HG03060 (cell line): Measurements from ENCODE around the gene MFAP5.
"Not testable (repeated sequence)": the region's sequence is repeated elsewhere in the genome, so short reads cannot be mapped to it uniquely, and the experiment has no call there.

Experiments
- ATAC-seq: cut with Tn5 transposase; IDR thresholded peaks from one replicate; pipeline ENCODE4 v1.9.1; 2021; ENCODE audit warnings: low read depth, moderate number of reproducible peaks; ENCODE audit not compliant: unreplicated experiment

The MFAP5 gene

GRCh38 chr12:8635342-8636006 is 27.2 kb downstream of the MFAP5 start:
- ATAC-seq, result not testable (repeated sequence)

GRCh38 chr12:8630131-8630530 is 32.5 kb downstream of the MFAP5 start:
- ATAC-seq, result no peak

GRCh38 chr12:8629486-8630033 is 33.1 kb downstream of the MFAP5 start:
- ATAC-seq, result peak; percentile 96

GRCh38 chr12:8628731-8629130 is 33.9 kb downstream of the MFAP5 start:
- no peak for ATAC-seq

GRCh38 chr12:8624750-8625149 is 37.9 kb downstream of the MFAP5 start:
- not testable (repeated sequence) for ATAC-seq

GRCh38 chr12:8622646-8623045 is 40.0 kb downstream of the MFAP5 start:
- no peak for ATAC-seq

GRCh38 chr12:8615206-8615605 is 47.4 kb downstream of the MFAP5 start:
- no peak for ATAC-seq

- ATAC-seq, result not testable (repeated sequence)
Observed at GRCh38 chr12:8613881-8614280, 48.7 kb downstream of the MFAP5 start.

- ATAC-seq, result no peak
Observed at GRCh38 chr12:8612629-8613028, 50.0 kb downstream of the MFAP5 start, which contains the start of gene AICDA. TSS of gene AICDA (minus strand) at chr12:8612859. CDS start at chr12:8612767, 92 bp downstream.

GRCh38 chr12:8609061-8609570 is 53.5 kb downstream of the MFAP5 start:
- ATAC-seq, result no peak

- no peak for ATAC-seq
Observed at GRCh38 chr12:8606890-8607289, 55.7 kb downstream of the MFAP5 start.

GRCh38 chr12:8605057-8605456 is 57.6 kb downstream of the MFAP5 start:
- ATAC-seq, result no peak

- no peak for ATAC-seq
Observed at GRCh38 chr12:8603856-8604255, 58.8 kb downstream of the MFAP5 start.

GRCh38 chr12:8603286-8603685 is 59.3 kb downstream of the MFAP5 start:
- ATAC-seq, result no peak

GRCh38 chr12:8596561-8596960 is 66.1 kb downstream of the MFAP5 start:
- no peak for ATAC-seq
